HG03097 (cell line): ENCODE data around the gene SH3GL1.
A peak's percentile ranks its signal among the peaks of the same experiment; 100 is the strongest.

ENCODE experiments used
- ATAC-seq: cut with Tn5 transposase; IDR thresholded peaks from one replicate; pipeline ENCODE4 v1.9.1; 2021; ENCODE audit not compliant: unreplicated experiment, low FRiP score

The SH3GL1 gene

DNA sequence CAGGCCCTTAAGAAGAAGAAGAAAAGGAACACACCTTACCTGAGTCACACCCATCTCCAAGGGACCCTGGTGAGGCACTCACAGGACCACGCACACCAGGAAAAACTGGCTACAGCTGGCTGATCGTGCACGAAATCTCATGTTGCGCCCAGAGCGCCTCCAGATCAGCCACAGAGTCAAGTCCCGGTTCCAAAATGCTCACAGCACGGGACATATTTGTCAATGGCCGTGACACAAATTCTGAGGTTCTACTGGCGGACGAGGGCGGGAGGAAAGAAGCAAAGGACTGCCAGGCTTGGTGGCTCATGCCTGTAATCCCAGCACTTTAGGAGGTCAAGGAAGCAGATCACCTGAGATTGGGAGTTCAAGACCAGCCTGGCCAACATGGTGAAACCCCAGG, 21.5 kb downstream of the SH3GL1 start:
- ATAC-seq: no peak

DNA sequence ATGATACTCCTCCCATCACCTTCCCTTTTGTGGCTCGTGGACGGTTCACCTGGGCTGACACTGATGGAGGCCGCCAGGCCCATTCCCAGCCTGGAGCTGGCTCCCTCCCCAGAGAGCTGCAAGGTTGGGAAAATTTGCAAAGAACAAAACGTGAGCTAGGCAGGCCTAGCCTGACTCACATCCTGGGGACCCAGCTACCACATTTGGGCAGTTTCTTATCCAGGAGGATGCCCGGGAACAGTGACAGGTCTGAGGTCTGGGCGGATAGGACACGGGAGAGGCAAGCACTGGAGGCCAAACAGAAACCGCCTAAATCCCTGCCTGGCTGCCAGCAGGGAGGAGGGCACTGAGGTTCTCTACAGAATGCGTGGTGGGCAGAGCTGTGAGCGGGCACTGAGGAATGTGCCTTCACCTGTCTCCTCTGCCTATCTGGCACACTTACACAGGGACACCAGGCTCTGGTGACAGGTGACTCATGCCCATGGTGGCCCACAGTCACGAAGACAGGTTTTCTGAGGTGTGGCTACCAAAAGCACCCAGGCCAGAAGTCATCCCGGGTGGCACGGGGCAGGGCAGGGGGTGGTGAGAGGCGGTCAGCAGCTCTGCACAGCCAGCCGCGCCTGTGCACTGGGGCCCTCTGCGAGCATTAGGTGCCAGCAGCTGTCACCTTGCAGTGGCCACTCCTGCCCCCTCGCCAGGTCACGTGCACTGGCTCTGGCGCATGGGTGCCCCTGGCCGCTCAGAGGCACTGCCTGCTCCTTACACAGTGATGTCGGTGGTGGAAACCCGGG, 23.2 kb downstream of the SH3GL1 start:
- no peak for ATAC-seq

GRCh38 chr19:4376671-4376990, 23.7 kb downstream of the SH3GL1 start:
- no peak for ATAC-seq

DNA sequence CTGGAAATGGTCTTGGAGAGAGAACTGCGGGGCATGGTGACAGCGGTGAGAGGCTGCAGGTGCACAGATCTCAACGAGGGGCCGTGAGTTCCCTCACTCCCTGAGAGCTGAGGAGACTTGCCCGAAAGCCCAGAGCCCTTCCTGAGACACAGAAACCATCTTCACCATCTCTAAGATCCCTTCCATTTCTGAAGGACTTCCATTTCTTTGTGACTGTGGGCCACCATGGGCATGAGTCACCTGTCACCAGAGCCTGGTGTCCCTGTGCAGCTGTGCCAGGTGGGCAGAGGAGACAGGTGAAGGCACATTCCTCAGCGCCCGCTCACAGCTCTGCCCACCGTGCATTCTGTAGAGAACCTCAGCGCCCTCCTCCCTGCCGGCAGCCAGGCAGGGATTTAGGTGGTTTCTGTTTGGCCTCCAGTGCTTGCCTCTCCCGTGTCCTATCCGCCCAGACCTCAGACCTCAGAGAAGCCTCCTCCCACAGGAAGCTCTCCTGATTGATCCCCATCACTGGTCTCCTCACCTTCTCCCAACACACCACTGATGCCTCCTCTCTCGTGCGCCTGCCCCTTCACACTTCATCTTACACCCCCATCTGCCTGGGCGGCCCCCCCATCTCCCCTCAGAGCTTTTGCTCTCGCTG, 24.2 kb downstream of the SH3GL1 start:
- no peak for ATAC-seq

GRCh38 chr19:4375164-4376027, 25.0 kb downstream of the SH3GL1 start:
- ATAC-seq: no peak

DNA sequence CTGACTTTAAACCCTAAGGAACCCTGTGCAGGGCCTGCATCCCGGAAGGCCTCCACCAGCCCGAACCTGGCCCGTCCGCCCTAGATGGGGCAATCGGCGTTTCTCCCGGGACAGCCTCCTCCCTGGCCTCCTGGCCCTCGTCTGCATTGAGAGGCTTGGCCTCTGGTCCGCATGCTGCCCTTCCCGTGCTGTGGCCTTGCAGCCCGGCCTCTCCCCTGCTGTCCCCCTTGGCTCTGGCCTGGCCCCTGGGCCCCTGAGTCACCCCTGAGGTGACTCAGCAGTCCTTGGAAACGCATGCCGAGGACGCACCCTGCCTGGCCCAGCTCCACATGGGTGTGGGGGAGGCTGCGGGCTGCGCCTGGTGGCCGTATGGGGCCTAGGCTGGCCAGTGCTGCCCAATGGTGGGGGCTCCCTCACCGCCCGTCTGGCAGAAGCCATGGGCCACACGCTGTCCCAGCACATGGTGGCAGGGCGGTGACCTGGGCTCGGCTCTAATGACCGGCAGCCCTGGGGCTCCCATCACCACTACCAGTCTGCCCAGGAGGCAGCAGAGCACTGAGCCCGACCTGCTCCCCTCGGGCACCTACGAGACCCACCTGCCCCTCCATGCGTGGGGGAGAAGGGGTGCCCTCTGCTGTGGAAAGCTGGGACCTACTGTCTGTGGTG, 25.7 kb downstream of the SH3GL1 start:
- ATAC-seq: no peak

- ATAC-seq: no peak
These were observed 26.5 kb downstream of the SH3GL1 start for GRCh38 chr19:4373601-4374497.

DNA sequence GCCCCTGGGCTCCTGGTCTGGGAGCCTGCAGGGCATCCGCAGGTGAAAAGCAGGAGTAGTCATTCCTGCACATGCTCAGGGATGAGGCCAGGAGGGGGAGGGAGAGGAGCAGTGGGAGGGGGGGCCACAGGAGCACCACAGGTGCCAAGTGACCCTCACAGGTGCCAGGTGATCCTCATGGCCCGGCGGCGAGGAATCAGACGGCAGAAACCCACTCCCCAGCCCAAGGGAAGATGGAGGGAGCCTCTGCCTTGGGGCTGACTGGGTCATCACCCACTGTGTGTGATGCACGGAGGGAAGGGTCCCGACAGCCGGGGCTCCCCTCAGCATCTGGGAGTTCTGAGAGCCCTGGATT, 27.4 kb downstream of the SH3GL1 start:
- no peak for ATAC-seq

- ATAC-seq: no peak
These were observed 28.0 kb downstream of the SH3GL1 start for GRCh38 chr19:4372165-4373012.

GRCh38 chr19:4371247-4372164, 28.8 kb downstream of the SH3GL1 start:
- no peak for ATAC-seq

- ATAC-seq: no peak
These were observed 29.8 kb downstream of the SH3GL1 start for GRCh38 chr19:4370418-4371041.

- peak; percentile 32 for ATAC-seq
These were observed 30.5 kb downstream of the SH3GL1 start for GRCh38 chr19:4369888-4370260.

DNA sequence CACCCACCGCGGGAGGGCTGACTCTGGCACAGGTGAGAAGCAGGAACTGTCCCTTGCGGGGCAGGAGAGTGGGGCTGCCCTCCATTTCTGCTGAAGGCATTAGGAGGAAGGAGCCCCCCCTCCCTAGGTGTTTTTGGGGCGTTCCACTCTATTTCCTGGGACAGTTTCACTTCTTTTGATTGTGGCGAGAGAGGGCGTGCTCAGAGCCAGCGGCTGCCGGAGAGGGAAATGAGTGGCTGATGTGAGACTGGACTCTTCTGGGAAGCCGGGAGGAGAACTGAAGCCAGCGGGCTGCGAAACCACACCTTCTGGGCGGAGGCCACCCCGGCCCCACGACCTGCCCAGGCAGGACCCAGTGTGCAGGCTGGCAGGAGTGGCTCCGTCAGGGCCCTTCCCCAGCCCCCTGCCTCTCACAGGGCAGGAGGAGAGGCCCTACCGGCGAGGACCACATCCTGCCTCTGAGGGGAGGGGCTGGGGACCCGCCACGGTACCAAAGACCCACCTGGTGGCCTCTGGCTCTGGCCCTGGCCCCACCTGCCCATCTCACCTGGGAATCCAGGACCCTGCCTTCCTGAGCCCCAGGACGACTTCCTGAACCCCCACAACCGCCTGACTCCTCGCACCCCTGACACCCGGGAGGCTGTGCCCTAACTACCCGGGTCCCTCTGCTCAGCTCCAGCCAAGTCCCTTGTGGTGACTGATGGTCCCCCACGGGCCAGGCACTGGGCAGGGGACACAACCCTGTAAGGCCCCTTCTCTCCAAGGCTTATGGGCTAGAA, 31.0 kb downstream of the SH3GL1 start:
- peak; percentile 47 for ATAC-seq

- ATAC-seq: no peak
These were observed 32.1 kb downstream of the SH3GL1 start for GRCh38 chr19:4368128-4368820.

DNA sequence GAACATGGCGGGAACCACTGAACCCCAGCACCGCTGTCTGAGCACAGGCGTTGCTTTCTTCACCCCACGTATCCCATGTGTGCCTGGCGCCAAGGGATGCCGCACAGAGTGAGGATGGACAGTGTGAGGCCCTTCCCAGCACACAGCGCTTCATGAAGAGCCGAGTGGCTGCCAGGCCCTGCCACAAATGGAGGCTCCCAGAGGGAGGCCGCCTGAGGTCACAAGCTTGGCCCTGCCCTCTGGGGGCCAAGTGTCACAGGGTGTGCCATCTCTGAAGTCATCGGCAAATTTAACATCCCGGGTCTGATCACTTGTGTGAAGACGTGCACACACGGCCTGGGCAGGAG, 32.6 kb downstream of the SH3GL1 start:
- ATAC-seq: no peak

DNA sequence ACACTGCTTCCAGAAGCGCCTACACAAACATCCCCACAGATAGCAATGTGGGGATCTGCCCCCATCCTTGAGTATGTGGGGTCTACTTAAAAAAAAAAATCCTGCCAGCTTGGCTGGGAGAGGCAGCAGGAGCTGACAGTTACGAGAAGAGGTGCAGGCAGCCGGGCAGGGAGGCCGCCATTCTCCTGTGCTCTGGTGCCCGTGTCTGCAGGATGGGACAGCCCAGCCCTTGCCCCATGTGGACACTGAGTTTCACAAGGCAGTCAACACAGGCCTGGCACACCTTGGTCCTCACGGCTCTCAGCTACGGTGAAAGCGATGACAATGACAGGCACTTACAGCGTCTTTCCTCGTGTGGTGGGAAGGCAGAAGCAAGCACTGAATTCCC, 33.0 kb downstream of the SH3GL1 start:
- no peak for ATAC-seq
